ENCODE data around the gene KLHL7.
"Not testable (repeated sequence)": the region's sequence is repeated elsewhere in the genome, so short reads cannot be mapped to it uniquely, and the experiment has no call there.

DNA sequence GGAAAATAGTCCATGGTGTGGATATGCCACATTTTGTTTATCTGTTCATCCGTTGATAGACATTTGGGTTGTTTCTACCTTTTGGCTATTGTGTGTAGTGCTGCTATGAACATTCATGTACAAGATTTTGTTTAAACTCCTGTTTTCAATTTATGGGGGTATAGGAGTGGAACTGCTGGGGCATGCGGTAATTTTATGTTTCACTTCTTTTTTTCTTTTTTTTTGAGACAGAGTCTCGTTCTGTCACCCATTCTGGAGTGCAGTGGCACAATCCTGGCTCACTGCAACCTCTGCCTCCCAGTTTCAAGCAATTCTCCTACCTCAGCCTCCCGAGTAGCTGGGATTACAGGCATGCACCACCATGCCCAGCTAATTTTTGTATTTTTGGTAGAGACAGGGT, 118.8 kb downstream of the KLHL7 start:
- not testable (repeated sequence) for TF ChIP-seq EZH2 (IDR thresholded peaks at IDR 0.05; ENCODE audit: borderline replicate concordance, low read length)
- TF ChIP-seq, protein P1, sequence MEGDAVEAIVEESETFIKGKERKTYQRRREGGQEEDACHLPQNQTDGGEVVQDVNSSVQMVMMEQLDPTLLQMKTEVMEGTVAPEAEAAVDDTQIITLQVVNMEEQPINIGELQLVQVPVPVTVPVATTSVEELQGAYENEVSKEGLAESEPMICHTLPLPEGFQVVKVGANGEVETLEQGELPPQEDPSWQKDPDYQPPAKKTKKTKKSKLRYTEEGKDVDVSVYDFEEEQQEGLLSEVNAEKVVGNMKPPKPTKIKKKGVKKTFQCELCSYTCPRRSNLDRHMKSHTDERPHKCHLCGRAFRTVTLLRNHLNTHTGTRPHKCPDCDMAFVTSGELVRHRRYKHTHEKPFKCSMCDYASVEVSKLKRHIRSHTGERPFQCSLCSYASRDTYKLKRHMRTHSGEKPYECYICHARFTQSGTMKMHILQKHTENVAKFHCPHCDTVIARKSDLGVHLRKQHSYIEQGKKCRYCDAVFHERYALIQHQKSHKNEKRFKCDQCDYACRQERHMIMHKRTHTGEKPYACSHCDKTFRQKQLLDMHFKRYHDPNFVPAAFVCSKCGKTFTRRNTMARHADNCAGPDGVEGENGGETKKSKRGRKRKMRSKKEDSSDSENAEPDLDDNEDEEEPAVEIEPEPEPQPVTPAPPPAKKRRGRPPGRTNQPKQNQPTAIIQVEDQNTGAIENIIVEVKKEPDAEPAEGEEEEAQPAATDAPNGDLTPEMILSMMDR (conservative IDR thresholded peaks at IDR 0.05 in 1 of 2, IDR thresholded peaks at IDR 0.05 in 1 of 2; ENCODE audit: extremely low read depth in 1 of 2, insufficient read depth in 1 of 2, low read depth in 1 of 2, low read length in 2 of 2), result not testable (repeated sequence)
